GM18868 (cell line): Measurements from ENCODE around the gene GDF2.

ENCODE experiments used
- ATAC-seq: cut with Tn5 transposase; IDR thresholded peaks from one replicate; pipeline ENCODE4 v1.9.1; 2021; ENCODE audit warnings: mild to moderate bottlenecking, moderate library complexity; ENCODE audit not compliant: unreplicated experiment

Gene GDF2

DNA sequence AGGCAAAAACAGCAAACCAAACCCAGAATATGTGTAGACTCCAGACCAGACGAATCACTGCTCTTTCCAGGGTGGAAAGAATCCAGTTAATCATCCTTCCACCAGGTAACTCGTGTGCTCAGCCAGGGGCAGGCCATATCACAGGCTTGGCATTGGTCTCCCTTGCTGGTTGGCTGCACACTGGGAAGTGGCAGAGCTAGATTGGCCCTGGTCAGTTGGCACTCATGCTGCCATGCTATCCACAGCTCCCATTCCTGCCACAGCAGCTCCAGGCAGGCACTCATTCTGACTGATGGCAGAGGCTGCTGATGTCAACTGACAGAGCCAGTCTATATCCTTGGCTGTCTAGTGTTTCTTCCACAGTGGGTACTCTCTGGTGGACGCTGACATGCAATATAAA lies 31.9 kb upstream of the GDF2 start:
- ATAC-seq: no peak

DNA sequence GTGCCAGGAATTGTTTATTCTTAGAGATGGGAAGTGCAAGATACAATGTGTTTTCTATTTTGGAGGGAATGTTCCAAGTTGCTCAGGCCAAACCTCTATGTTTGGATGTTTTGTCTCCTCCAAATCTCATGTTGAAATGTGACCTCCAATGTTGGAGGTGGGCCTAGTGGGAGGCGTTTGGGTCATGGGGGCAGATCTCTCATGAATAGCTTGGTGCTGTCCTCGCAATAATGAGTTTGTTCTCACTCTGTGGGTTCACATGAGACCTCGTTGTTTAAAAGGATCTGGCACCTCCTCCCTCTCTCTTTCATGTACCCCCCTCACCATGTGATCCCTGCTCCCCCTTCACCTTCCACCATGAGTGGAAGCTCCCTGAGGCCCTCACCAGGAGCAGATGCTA lies 30.6 kb upstream of the GDF2 start:
- no peak for ATAC-seq

DNA sequence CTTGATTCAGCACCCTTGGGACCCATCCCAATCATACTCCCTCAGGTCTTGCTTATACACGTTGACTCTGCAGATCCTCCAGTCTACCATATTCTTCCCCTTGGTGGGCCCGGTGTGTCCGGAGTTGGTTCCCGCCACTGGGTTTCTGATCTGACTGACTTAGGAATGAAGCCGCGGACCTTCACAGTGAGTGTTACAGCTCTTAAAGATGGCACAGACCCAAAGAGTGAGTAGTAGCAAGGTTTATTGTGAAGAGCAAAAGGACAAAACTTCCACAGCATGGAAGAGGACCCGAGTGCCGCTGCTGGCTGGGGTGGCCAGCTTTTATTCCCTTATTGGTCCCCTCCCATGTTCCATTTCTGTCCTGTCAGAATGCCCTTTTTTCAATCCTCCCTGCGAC lies 28.2 kb upstream of the GDF2 start:
- ATAC-seq: no peak

DNA sequence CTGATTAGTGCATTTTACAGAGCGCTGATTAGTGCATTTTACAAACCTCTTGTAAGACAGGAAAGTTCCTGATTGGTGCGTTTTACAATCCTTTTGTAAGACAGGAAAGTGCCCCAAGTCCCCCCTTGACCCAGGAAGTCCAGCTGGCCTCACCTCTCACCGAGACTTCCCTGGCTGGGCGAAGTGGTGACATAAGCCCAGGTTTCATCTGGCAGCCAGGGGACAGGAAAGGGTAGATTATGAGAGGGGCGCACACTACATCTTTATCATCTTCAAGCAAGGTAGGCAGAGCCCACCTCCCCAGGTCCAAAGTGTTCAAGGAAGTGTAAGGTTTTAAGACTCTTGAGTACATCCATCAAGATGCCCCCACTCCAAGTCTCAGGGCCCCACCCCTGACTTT lies 27.8 kb upstream of the GDF2 start:
- ATAC-seq: no peak

DNA sequence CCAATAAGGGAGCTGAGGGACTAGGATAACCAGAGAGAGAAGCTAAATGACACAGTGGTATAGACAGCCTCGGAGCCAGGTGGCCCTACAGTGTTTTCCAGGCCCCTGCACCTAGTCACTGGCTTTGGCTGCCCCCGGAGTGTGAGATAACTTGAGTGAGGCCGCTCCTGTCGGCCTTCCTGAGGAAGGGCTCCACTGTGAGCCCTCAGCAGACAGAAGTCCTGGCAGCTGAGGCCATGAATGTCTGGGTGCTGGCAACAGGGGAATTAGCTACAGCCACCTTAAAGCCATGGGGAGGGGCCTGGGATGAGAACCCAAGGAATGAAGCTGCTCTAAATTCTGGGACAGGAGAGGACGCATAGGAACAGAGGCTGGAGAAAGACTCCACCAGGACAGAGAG lies 26.8 kb upstream of the GDF2 start:
- ATAC-seq: no peak

DNA sequence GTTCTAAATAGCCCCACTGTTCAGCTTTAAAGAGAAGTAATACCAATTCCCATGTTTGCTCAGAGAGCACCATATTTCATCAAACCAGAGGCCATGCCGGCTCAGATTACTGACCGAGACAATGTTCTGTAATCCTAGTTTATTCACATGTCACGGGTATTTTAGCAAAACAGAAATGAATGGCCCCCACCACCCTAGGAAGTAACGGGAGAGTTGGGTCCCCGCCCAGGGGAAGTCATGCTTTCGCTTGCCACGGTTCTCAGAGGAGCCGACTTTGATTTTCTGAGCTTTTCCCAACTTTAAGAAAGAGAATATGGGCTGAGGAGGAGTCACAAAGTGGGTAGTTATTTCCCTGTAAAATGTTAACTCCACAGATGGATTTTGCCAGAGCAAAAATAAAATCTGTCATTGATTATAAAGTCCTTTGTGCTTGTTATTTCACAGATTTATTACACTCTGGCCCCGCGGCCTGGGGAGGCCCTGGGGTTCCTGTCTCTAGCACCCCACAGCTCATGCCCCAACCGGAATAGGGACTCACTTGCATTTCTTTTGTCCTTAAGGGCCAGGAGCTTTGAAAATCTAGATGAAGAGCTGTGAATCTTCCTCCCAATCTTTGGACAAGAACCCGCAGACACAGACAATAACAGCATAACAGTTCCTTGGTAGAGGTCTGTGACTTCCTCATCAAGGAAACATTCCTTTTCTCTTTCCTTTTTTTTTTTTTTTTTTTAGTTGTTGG lies 25.9 kb upstream of the GDF2 start:
- no peak for ATAC-seq

DNA sequence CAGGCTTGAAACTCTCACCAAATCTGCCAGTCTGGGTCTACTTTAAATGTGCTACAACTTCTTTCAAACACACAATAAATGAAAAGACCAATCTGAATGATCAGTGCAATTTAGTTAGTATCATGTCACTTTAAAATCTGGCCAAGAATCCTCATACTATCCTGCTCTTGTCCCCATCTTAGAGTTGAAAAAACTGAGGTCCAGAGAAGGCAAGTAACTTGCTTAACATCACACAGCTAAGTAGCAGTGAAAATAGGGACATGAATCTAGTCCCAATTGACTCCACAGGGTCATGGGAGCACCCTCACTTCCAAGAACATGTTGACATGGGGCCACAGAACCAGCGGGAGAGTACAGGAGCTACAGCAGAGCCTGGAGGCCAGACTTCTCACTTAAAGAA lies 25.3 kb upstream of the GDF2 start:
- no peak for ATAC-seq

DNA sequence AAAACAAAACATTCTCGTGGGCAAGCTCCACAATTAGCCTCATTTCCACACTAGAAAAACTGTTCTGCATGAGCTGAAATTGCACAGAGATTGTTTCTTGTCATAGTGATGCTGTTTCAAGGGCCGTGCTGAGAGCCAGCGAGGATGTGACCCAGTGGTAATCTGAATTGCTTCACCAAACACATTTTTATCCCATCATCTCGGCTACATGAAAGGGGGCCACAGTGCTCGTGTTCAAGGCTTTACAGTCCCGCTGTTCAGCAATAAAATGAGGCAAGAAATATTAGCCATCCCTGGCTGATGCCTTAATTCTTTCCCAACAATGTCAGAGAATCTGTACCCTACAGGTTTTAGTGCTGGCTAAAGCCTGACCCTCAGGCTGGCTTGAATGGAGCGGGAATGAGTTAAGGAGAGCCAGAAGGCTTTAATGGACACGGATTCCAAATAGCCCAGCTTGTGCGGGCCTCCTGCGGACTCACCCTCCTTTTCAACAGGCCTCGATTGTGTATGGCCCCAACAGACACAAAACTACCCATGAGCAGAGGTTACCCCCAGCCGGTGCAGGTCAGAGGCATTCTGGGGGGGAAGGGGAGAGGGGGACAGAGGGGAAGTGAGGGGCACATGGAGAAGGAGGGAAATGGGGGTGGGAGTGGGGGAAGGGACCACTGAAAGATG lies 24.3 kb upstream of the GDF2 start:
- ATAC-seq: no peak

DNA sequence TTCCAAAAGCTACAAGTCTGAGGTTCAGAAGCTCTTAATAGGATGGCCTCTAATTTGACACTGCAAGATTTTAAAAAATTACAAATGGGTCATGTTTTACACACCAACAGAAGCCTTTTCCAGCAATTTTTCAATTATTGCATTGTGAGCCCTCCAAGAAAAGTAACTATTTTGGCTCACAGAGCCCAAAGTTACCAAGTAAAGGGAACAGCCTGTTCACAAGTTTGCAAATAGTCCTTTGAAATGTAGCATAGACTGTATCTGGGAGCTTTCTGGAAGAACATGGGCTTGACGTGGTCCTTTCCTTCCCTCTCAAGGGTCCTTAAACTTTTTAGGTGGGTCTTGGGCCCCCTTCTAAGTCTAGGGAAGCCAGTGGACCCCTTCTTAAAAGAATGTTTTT lies 23.5 kb upstream of the GDF2 start:
- no peak for ATAC-seq

DNA sequence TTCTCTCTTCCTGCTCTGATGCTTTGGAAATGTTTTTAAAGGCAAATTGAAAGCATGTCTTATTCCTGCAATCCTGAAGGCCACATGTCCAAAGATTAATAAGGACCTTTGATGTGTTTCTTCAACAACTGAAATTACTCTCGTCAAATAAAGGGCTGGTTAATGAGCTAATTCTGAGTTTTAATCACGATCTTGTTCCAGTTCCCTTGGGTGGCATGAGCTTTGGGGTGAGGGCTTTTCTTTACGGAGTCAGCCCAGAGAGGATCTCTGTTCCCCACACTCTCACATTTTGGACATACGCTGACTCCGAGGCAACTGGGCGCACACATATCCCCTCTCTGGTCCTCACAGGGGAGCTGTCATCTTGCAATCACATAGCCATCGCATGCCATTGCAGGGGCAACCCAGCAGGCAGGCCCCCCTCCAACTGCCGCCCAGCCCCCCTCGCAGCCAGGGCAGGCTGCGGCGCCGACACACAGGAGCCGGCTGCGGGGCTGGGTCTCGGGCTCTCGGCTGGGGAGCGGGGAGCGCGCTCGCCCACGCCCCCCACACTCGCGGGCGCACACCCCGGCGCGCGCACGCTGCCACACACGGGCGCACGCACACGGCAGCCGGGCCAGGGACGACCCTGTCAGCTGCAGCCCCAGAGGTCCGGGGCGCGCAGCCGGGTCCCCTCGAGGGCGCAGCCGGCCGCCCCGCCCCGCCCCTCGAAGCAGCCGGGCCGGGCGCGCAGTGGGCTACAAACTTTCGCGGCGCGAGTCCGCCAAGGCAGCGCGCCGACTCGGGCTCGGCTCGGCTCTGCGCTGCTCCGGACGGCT lies 22.4 kb upstream of the GDF2 start, which contains the start of gene GDF10:
GDF10 (plus strand) TSS at position 587 of the 818 bp plus-strand sequence. CDS start 455 bp downstream, outside the sequence.
- no peak for ATAC-seq

DNA sequence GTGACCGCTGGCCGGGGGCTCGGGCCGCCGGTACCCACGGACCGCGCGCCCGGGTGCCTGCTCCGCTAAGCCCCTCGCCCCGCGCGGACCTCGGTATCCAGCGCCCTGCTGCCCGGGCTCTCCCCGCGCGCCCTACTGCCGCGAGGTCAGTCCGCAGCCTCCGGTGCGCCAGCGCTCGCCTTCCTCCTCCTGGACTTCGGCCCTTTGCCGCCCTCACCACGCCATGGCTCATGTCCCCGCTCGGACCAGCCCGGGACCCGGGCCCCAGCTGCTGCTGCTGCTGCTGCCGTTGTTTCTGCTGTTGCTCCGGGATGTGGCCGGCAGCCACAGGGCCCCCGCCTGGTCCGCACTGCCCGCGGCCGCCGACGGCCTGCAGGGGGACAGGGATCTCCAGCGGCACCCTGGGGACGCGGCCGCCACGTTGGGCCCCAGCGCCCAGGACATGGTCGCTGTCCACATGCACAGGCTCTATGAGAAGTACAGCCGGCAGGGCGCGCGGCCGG lies 21.8 kb upstream of the GDF2 start:
- ATAC-seq: no peak

DNA sequence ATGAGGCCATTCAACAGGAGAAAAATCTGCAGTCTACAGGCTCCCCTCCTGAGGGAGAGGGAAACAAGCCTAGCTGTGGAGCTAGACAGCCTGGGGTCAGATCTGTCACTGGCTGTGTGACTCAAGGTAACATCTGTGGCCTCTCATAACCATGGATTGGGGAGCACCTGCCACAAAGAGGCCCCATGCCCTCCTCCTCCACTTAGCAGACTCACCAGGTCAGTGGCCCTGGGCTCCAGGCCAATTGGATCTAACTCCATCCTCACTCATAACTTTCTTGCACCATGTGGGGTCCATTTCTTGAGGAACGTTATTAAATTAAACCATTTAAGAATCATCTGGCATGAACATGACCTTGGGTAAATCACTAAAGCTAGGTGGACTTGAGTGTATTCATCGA lies 20.4 kb upstream of the GDF2 start:
- no peak for ATAC-seq

DNA sequence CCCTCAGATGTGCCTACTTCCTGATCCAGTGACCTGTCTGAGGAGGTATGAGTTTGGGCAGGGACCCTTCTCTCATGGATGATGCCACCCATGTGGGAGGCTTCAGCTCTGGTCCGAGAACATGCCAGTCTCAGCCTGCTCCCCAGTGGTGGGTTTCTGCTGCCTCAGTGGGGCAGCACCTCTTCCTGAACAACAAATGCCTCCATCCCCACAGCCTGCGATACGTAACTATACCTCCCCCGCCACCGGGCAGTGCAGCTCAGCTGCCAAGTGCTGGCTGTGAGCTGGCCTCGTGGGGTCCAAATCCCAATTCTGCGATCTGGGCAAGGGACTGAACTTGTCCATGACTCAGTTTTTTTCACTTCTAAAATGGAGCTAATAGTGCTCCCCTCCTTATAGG lies 19.1 kb upstream of the GDF2 start:
- ATAC-seq: no peak

DNA sequence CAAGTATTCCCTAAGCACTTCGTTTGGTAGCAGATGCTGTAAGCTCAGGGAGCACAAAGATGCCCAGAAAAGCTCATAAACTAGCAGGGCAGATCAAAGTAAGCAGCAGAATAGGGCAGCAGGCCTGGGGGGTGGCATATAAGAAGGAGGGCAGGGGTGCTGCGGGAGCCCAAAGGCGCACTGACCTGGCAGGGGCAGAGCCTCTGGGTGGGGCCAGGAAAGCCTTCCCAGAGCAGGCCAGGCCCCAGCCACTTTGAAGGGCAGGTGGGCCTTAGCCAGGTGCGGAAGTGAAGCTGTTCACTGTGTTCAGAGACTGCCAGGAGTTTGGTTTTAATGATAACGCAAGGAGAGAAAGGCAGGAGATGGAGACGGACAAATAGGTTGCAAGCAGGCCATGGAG lies 18.4 kb upstream of the GDF2 start:
- no peak for ATAC-seq

DNA sequence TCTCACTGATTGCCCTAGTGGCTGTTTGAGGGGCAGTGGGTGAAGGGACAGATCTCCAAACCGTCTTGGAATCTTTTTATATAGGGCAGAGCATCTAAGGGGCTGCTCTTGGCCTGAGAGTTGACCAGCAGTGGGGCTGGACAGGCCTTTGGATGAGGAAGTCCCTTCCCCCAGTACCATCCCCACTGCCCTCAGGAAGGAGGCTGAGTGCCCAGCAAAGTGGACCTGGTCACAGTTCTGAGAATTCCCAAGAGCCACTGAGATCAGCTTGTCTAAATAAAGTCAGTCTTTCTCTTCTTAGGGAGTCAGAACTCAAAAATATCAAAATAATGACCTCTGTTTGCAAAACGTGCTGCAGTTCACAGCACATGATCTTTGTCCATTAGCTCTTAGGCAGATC lies 16.7 kb upstream of the GDF2 start:
- no peak for ATAC-seq

DNA sequence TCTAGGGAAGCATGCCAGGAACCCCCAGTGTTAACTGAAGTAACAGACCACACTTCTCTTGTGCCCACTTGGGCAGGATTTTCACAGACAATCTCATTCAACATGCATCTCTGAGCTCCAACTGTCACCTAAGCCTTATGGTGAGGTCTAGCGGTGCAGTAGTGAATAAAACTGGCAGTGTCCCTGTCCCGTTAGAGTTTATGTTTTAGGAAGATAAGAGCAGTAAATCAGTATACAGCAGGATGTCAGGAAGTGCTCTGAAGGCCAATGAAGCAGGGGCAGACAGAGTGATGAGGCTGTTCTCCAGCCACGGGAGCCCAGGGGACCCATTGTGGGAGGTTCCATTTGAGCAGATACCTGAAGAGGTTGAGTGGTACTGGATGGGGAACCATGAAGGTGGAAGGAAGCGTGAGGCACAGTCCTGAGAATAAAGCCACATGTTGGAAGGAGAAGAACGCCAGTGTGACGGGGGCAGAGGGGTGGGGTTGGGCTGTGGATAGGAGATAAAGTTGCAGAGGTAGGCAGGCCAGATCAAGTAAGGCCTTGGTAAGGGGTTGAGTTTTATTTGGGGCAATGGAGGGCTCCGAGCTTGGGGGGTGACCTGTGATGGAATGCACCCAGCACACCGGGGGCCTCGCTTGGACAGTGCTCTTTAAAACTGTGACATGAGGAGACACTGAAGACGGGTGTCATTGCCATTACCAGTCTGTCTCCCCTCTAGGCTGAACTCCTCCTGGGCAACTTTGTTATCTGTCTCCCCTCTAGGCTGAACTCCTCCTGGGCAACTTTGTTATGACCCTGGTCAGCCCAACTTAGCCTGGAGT lies 15.7 kb upstream of the GDF2 start:
- no peak for ATAC-seq

DNA sequence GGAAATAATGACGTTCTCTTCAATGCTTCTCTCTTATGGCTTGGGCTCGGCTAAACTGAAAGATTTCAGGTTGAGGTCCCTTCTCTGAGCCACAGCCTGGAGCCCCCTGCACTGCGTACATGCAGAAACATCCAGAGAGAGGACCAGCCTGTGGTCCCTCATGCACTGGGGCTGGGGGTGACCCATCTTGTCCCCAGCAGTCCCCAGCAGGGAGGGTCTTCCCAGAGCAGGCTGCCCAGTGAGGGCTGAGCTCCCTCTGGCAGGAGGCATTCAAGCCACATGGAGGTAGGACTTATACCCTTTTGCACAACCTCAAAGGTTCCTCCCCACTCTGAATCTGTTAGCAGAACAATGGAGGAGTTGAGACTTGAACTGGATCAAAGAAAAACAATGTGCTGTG lies 14.9 kb upstream of the GDF2 start:
- no peak for ATAC-seq

DNA sequence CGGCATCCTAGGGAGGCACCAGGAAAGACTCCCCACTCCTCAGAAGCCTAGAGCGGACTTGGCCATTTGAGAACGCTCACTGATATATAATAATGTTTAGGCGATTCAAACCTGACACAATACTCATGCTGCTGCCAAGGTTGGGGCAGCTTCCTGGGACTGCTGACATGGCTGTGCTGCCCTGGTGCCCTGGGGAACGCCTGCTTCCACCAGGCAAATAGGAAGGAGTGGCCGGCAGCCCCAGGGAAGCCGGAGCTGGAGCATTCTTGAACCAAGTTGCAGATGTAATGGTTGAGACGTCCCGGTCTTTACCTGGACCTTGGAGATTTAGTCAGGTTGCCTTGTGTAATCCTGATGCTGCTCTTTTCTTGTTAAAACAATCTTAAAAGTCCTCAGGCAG lies 13.5 kb upstream of the GDF2 start:
- no peak for ATAC-seq

DNA sequence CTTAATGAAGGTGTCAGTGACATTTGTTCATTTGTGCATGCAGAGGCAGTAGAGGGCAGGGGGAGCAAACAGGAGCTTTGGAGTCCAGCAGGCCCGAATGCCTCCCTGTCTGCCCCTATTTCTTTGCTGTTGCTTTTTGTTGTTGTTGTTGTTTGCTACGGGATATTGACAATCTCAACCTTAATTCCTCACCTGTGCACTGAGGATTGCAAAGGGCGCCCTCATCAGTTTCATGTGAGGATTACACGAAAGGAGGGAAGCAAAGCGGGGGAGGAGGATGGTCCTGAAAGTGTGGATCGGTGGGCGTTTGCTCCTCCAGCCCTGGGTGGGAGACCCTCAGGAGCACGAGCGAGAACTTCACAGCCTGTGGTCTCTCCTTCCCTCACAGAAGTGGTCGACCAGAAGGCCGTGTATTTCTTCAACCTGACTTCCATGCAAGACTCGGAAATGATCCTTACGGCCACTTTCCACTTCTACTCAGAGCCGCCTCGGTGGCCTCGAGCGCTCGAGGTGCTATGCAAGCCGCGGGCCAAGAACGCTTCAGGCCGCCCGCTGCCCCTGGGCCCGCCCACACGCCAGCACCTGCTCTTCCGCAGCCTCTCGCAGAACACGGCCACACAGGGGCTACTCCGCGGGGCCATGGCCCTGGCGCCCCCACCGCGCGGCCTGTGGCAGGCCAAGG lies 12.7 kb upstream of the GDF2 start:
- ATAC-seq: no peak

DNA sequence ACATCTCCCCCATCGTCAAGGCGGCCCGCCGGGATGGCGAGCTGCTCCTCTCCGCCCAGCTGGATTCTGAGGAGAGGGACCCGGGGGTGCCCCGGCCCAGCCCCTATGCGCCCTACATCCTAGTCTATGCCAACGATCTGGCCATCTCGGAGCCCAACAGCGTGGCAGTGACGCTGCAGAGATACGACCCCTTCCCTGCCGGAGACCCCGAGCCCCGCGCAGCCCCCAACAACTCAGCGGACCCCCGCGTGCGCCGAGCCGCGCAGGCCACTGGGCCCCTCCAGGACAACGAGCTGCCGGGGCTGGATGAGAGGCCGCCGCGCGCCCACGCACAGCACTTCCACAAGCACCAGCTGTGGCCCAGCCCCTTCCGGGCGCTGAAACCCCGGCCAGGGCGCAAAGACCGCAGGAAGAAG lies 12.2 kb upstream of the GDF2 start:
- ATAC-seq: no peak
